ENCODE measurements around the gene CEP152.
A peak's percentile ranks its signal among the peaks of the same experiment; 100 is the strongest.

CEP152 gene

DNA sequence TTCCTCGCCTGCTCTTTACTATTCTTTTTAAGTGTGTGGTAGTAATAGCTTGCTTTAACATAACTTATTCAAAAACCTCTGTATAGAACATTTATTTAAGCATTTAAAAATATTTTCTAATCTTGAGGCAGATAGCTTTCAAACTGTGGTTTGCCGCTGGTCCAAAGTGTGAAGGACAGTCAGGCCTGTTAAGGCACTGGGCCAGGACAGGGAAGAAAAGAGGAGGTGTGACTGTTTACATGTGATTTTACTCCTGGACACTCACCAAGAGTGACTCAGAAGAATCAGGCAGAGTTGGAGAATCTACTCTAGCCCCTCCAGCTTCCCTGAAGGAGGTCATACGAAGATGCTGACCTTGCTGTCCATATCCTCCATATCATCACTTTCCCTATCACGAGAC lies 44.7 kb downstream of the CEP152 start:
- DNase-seq: no peak

DNA sequence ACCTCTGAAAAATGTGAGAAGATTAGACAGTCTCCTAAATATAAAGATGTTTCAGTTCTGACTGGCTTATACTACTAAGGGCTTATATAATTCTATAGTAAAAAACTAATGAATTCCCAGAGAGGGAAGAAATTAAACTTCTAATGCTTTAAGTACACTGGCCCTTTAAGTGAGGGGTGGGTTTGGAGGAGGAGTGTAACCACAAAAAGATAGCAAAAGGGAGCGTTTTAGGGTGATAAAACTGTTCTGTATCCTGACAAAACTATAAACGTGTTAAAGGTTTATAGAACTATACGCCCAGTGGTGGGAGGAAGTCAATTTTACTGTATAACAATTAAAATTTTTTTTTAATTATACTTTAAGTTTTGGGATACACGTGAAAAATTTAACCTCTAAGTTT lies 45.8 kb downstream of the CEP152 start:
- peak; percentile 80 for DNase-seq

DNA sequence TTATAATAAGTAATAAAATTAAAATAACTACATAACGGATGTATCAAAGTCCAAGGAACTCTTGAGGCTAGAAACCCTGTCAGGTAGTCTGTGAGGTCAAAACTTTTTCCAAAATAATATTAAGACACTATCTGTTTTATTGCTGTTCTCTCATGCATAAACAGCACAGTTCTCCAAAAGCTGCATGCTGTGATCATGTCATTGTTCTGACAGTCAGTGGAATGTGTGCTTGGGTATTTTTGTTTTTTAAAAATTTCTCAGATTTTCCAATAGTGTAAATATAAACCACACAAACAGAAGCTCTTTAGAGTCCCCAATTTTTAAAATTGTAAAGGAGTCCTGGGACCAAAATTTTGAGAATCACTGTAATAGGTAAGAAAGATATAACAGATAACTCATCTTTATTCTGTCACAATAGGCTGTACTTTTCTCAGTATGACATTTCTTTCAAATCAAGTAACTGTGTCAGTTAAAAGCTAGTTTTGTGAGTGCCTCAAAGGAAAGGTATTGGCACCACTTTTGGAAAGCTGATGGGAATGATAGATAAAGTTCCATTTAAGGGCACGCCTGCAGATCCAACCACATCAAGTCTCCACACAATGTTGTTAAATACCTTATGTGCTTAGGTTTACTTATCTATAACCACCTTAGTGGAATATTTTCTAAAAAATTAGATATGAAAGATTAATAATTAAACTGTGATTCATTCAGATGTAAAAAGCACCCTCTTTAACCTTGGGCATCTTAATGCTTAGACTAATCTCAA lies 49.3 kb downstream of the CEP152 start:
- no peak for DNase-seq

DNA sequence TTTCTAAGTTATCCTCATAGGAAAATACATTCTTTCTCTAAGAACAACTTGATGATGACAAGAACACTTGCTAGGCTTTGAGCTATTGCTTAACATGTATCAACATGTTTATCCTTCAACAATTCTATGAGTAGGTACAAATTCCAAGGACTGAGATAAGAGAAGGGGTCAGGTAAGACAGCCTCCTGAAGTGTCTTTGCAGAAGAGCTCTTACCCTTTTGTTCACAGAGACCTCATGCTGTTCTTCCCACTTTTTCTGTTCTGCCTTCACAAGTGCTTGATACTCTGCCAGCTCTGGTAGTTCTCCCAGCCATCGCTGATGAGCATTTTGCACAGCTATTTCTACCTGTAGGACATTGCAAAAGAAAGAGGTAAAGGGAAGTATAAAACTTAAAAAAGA lies 50.9 kb downstream of the CEP152 start:
- DNase-seq: no peak

DNA sequence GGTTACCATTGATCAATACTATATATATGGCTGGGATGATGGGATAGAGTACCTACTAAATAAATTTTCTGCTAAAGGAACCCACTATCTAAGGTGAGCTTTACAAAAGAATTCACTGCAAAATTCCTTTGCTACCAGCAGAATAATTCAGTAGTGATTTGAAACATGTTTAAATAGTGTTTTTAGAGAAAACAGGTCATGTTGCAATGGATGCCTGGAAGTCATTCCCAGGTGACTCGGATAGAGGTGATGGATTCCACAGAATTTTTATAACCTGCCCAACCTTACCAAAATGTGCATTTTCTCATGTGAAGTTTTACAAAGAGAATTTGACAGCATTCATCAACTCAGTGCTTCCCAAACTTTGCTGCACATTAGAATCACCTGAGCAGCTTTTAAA lies 53.2 kb downstream of the CEP152 start:
- no peak for DNase-seq

DNA sequence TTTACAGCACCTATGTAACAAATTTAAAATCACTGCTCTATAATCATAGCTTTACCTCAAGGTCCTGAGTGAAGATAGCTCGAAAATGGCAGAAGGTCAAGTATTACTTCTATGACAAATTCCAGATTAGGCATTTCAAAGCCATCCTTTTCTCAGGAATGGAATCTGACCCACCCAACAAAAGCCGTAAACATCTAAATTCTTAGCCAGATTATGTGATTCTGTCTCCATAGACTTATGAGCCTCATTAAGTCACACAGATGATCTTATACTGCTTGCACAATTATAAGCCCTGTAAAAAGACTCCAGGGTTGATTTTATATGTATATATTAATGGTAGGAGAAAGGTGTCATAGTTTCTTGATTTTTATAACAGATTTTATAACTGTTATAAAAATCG lies 56.9 kb downstream of the CEP152 start:
- DNase-seq: no peak

DNA sequence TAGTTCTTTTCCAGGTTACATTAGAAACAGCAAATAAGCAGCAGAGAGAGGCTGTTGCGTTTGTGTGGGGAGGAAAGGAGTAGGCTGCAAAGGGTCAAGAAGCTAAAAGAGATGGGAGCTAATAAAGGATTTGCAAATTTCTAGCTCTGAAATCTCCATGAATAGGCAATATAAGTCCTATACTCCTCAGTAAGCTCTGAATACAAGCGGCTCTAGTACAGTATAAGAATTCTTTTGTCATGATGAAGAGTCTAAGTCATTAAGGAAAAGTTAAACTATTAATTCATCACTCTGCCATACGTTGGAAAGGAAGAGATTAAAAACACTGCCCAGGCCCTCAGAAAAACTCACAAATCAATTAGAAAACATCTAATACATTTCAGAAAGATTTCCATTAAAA lies 59.3 kb downstream of the CEP152 start:
- no peak for DNase-seq

DNA sequence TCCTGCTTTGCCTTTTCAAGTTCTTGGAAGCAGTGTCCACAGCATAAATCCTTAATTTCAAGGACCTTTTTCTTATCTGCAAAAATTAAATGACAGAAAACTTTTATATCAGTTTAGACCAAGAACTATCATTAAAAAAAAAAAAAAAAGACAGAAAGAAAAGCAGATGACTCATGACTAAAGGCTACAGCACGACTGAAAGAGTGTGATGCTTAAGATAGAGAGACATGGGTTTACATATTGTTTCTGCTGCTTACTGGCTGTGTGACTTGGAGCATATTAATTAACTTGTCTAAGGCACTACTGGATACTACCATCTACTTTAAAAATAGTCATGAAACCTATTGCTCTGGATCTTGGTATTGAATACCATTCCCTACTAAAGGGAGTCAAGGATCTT lies 62.3 kb downstream of the CEP152 start:
- DNase-seq: peak; percentile 53

DNA sequence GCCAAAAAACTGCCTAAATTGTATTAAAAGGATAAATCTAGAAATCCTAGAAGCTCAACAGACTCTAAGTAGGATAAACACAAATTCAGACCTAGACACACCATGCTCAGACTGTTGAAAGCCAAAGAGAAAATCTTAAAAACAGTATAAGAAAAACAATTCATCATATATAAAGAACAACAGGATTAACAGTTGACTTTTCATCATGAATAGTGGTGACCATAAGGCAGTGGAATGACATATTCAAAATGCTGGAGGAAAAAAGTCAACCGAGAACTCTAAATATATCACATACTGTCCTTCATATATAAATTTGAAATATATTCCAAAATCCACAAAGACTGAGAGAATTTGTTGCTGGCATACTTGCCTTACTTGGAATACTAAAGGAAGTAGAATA lies 77.3 kb downstream of the CEP152 start:
- no peak for DNase-seq

DNA sequence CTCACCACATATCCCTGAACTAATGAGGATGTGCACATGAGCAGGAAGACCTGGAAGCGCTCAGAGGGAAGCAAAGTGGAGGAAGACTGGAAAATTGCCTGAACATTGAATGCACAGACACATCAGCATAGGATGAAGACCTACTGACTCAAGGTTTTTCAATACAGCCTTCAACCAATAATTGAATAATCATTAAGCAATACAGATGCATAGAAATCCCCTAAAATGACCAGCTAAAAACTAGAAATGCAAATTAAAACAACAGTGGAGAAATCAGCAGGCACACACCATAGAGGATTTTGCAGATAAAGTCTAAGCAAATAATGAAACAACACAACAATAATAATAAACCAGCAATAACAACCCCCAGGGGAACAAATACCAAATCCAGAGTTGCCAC lies 80.4 kb downstream of the CEP152 start:
- no peak for DNase-seq

DNA sequence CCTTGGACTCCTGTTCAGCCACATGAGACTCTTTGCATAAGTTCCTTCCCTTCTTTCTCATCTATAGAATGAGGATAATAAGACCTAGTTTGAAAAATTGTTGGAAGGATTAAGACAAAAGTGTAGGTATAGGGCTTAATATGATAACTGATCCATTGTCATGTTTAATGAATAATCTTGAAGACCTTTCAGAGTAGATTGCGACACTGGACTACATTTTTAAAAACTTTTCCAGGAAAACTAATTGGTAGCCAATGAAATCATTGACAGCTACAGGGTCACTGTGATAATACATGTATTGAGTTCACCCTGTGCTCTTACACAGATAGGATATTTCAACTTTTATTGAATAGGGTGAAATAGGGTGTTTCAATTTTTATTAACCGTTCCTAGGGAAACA lies 86.9 kb downstream of the CEP152 start:
- no peak for DNase-seq

DNA sequence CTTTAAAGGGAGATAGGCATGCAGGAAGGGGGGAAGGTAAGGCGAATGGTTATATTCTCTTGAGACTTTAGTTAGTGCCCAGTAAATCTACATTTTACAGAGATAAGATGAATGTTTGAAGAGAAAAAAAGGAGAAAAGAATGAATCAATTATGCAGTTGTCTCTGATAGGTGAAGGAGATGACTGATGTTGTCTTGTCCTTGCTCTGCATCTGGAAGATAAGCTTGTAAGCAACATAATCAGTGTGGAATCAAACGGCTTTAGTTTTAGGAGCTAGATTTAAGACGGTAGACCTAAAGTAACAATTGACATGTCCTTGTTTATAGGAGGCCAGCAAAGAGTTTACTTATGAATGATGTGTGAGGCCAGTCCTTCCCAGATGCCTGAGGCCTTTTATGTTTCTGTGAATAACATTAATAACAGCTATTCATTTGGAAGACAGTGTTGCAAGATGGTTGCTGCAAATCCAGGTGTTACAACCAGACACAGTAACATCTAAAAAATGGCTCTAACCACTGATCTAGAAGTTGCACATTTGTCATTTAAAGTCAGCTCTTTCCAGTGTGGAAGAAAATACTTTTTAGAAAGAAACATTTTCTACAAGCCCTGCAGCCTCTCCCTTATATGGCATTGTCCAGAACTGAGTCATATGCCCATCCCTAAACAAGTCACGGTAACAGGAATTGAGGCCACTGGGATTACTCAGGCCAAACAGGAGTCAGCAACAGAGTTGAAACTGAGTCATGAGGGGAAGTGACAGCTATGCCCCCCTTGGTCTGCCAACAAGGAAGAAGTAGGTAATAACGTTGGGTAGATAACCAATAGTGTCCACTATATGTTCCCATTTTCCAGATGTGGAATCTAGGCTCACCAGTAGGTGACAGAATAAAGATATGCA lies 87.9 kb downstream of the CEP152 start:
- no peak for DNase-seq

DNA sequence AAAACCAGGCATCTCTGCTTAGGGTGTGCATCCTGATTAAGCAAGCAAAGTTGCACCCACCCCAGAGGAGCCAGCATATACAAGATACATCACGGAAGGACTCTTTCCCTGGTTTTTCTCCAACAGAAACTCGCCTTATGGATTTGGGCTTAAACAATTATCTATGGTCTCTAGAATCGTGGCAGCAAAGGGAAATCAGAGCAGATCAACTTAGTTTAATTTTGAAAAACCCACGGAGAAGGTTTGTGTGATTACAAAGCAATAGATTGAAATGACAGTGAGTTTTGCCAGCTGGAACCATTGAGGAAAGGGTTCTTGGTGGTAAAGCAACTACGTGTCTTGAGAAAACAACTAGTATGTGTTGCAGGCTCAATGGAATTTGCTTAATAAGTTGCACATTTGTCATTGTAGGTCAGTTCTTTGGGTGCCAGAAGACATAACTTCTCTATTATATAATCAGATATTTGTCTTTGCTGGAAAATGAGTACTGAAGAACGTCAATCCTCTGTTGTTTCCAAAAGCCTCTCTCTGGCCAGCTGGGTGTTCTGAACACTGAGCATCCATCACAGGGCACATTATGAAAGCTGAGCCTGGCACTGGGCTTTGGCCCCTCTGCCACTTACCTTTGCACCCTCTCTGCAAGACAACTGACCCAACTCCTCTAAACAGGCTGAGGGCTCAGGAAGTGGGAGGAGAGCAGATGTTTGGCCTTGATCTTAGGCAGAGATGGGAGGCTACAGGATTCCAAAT lies 89.6 kb downstream of the CEP152 start:
- DNase-seq: no peak

DNA sequence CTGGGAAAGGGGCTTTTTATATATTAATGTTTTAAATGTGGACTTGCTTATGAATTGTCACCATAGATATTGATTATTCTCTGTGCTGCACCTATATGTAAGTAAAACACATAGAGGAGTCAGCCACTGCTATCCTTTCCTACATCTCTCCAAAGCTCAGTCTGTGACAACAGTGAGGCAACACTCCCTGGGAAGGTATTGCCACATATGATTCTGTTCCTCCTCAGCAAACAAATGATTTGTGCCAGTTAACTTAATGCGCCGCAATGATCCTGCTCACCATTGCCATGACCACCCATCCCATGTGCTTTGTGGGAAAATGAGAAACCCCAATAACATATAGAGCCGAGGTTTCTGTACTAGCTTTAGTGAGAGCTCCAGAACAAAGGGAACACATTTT lies 90.2 kb downstream of the CEP152 start:
- DNase-seq: no peak

DNA sequence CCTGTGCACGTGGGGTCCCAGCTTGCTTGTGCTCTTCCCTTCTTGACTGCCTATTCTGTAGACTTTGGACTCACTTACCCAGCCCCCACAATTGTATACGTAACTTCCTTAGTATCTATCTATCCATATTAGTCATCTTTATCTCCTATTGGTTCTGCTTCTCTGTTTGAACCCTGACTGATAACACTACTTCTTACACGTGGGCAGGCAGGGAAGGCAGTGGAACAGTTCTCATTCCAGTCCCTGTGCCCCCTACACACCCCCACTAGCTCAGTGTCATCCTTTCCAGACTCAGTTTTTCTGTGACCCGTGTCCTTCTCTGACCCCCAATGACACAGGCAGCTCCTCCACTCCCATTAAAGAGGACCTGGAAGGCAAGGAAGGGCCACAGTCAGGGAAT lies 91.2 kb downstream of the CEP152 start:
- peak; percentile 61 for DNase-seq

DNA sequence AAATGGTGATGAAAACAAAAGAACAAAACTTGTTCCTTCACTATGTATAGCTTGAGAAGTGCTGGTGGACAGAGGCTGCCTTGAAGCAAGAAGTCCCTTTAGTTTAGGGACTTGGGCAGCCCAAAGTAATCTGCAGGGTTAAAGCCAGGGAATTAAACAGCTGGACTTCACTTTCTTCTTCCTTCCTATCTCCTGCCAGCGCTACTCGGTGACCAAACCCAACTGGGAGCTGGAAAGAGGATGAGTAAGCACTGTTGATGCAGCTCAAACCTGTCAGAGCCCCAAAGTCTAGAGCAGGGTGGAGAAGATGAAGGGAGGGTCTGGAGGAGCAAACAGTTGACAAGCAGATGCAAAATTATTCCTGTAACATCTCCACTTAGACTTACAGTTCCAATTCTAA lies 92.2 kb downstream of the CEP152 start:
- peak; percentile 37 for DNase-seq

DNA sequence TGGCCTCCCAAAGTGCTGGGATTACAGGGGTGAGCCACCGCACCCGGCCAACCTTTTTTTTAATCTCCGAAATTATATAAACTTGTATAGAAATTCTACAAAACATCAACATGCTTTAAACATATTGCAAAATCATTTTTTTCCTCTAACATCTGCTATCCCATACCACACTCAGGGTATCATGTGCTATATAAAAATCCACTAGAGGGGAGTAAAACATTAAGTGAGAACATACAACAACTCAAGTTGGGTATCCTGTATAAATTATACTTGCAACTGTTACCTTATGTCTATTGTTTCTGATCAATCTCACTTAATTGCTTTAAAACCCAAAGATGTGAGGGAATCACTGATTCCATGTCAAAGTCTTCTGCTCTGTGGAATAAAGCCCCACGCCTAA lies 93.4 kb downstream of the CEP152 start:
- DNase-seq: peak; percentile 59

DNA sequence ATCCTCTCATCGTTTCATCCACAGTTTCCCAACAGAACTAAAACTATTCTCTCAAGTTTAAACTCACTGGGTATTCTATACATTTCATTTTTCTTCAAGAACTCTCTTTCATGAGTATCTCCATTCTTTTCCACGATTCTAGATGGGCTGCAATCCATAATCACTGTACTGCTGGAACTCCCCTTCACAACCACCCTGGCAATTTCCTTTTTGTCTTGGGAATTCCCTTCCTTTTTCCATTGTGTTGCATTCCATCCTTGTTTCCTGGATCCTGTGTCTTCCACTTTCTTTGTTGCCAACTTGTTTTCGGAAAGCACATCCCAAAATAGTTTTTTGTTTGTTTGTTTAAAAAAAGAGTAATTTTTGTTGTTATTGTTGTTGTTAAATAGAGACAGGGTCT lies 98.3 kb downstream of the CEP152 start:
- no peak for DNase-seq

DNA sequence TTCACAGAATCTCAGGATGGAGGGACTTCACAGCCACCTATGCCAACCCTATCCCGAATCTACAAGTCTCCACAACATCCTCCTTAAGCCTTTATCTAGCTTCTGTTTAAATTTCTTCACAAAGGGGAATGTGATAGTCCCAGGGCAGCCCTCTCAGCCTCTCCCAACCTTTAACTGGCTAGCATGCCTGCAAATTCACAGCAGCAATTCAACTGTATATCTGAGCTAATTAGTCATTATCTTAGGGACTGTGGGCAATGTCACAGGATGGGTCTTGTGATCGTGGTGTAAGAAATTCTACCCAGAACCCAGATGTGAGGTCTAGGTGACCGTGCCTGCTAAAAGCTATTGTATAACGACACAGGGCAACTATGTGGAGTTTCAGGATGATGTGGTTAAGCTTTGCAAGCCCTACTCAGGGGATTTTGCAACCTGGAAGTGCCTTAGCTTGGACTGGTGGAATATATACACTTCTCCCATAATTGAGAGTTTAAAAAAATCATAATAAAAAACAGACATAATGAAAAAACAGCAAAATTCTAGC lies 99.8 kb downstream of the CEP152 start:
- peak; percentile 15 for DNase-seq

DNA sequence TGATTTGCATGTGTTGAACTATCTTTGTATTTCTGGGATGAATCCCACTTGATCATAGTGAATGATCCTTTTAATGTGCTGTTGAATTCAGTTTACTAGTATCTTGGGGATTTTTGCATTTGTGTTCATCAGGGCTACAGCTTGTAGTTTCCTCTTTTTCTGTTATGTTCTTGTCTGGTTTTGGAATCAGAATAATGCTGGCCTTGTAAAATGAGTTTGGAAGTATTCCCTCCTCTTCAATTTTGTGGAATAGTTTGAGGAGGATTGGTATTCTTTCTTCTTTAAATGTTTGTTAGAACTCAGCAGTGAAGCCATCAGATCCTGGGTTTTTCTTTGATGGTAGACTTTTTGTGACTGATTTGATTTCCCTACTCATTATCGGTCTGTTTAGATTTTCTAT lies 102.2 kb downstream of the CEP152 start:
- DNase-seq: no peak

DNA sequence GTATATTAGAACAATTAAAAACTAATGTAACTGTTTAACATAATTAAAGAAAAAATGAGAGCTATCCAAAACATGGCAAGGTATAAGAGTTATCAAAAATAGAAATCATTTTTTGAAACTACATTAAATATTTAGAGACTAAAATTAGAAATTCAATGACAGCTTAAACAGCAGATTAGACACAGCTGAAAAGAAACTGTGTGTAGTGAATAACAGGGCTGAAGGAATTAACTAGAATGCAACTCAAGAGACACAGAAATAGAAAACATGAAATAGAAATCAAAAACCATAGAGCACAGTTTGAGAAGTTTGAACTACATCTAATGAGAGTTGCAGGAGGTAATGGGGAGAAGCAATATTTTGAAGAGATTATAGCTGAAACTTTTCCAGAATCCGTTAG lies 105.5 kb downstream of the CEP152 start:
- no peak for DNase-seq

DNA sequence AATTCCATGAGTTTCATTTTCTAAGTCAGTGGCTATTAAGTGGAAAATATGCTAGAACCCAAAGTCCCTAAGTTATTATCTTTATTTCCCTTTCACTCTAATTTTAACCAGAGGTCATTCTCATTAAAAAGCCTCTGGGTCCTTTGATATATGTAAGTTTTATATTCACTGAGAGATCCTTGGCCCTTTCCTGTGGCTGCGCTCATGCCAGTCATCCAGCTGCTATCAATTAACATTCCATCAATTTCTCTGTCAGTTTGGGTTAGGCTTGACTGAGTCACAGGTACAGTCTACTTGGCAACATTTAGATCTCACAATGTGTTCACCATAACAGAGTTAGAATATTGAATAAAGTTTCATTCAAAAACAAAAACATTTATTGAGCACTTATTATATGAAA lies 107.3 kb downstream of the CEP152 start:
- DNase-seq: no peak

DNA sequence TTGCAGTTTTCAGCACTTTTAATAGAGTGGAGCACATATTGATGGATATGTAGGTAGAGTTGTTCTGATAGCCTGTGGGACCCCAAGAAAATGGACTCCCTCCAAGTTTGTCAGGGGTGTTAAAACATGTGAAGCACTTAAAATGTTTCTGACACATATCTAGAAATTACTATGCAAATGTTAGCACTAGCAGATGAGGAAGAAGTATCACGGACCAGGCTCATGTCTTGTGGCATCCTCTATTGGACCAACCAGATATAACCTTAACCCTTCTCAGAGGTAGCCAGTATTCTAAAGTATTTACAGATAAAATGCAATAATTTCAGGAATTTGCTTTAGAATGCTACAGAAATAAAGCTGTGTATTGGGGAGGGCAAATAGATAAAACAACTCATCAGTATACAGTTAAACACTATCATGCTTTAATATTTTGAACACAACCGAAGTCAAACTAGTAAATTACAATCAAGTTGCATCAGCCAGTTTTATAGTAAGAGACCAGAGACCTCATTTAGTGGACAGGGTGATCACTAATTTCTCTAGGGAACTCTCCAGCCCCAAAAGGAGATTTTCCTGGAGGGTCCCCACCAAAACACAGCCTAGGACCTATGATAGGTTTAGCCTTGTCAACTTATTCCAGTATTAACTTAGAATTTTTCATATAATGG lies 108.2 kb downstream of the CEP152 start:
- no peak for DNase-seq

Measured in hematopoietic multipotent progenitor cell treated with erythropoietin and hydrocortisone succinate and interleukin-3 and kit ligand, for 6 days (in vitro differentiated cells).